MM.1S (cell line): ENCODE measurements around the gene TDO2.

Experiments used
- DNase-seq: peaks from one replicate; pipeline ENCODE4 v3.0.0-alpha.2; 2015
- H2AFZ ChIP-seq: fragments of 300-600 bp; sonication (generic); 2 replicates; pipeline ENCODE4 v1.6.0; 2016; ENCODE audit warnings: antibody characterized with exemption, low read length
- H3F3A ChIP-seq: fragments of 300-600 bp; sonication (generic); 2 replicates; pipeline ENCODE4 v1.6.1; 2016; ENCODE audit warnings: mild to moderate bottlenecking, antibody characterized with exemption, low read length, moderate library complexity, mixed read lengths; ENCODE audit not compliant: insufficient read depth
- H3K27ac ChIP-seq: fragments of 300-600 bp; sonication (generic); 2 replicates; pipeline ENCODE4 v1.5.1; 2016; ENCODE audit warnings: mild to moderate bottlenecking, low read length
- H3K27me3 ChIP-seq: fragments of 300-600 bp; sonication (generic); replicated peaks from 2 replicates; pipeline ENCODE4 v1.6.0; 2016; ENCODE audit warnings: low read length; ENCODE audit not compliant: insufficient read depth
- H3K36me3 ChIP-seq: fragments of 300-600 bp; sonication (generic); replicated peaks from 2 replicates; pipeline ENCODE4 v1.6.1; 2016; ENCODE audit warnings: mild to moderate bottlenecking, low read length, mixed read lengths; ENCODE audit not compliant: insufficient read depth
- H3K4me1 ChIP-seq: fragments of 300-600 bp; sonication (generic); 2 replicates; pipeline ENCODE4 v1.6.1; 2016; ENCODE audit warnings: low read length, mixed read lengths
- H3K4me2 ChIP-seq: fragments of 300-600 bp; sonication (generic); 2 replicates; pipeline ENCODE4 v1.6.0; 2016; ENCODE audit warnings: low read depth, low read length
- H3K4me3 ChIP-seq: fragments of 300-600 bp; sonication (generic); 2 replicates; pipeline ENCODE4 v1.5.1; 2016; ENCODE audit warnings: low read length, mixed read lengths
- H3K79me2 ChIP-seq: fragments of 300-600 bp; sonication (generic); 2 replicates; pipeline ENCODE4 v1.6.1; 2016; ENCODE audit warnings: mixed run types, low read length, mixed read lengths
- H3K9ac ChIP-seq: fragments of 300-600 bp; sonication (generic); 2 replicates; pipeline ENCODE4 v1.6.1; 2016; ENCODE audit warnings: low read length, mixed read lengths
- H3K9me2 ChIP-seq: fragments of 300-600 bp; sonication (generic); replicated peaks from 2 replicates; pipeline ENCODE4 v1.6.1; 2016; ENCODE audit warnings: mild to moderate bottlenecking, low read length, mixed read lengths; ENCODE audit not compliant: insufficient read depth
- H3K9me3 ChIP-seq: fragments of 300-600 bp; sonication (generic); replicated peaks from 2 replicates; pipeline ENCODE4 v1.6.1; 2016; ENCODE audit warnings: mild to moderate bottlenecking, low read length, mixed read lengths; ENCODE audit not compliant: insufficient read depth
- H4K20me1 ChIP-seq: fragments of 300-600 bp; sonication (generic); 2 replicates; pipeline ENCODE4 v1.6.1; 2016; ENCODE audit warnings: mild to moderate bottlenecking, low read length, moderate library complexity, mixed read lengths; ENCODE audit not compliant: insufficient read depth
- EZH2 ChIP-seq: fragments of 300-600 bp; sonication (generic); optimal IDR thresholded peaks from 2 replicates; pipeline ENCODE3; 2017; ENCODE audit warnings: low read depth, mild to moderate bottlenecking, antibody characterized with exemption, low read length, mixed read lengths
- EZH2phosphoT487 ChIP-seq: fragments of 300-600 bp; sonication (generic); IDR thresholded peaks from 2 replicates; pipeline ENCODE4 v1.6.1; 2018; ENCODE audit warnings: antibody characterized with exemption, low read length
- TF ChIP-seq, protein P1 (sequence below): fragments of 300-600 bp; sonication (generic); IDR thresholded peaks from 2 replicates; pipeline ENCODE4 v1.5.1; 2016; ENCODE audit warnings: antibody characterized with exemption, low read length, mixed read lengths

The TDO2 gene

DNA sequence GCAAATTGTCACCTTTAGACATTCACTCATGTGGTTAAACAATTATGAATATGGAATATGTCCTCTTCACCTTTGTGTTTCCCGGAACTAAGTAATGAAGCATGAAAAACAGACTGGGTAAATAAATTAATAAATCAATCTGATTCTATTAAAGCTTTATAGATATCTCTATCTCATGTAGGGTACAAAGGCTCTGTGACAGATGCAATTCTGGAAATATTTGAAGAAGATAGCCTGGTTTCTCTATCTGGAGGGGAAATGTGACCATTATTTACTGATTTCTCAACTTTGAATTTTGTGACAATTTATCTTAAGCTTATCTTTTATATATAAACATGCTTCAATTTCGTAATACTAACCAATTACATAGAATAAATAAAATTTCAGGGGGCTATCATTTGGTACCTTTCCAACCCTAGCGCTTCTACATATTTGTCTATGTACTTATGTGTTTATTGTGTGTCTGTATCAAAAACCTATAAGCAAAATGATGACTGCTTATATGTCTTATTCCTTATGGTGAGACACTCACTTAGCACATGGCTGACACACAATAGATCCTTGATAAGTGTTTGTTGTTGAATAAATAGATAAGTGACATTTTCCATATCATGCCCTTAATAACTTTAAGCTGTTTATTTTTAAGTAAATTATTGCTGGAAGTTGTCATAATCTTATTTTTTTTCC is 40.3 kb downstream of the TDO2 start:
- H3K4me3 ChIP-seq, result no peak overlapping the region
- H3K9me2 ChIP-seq, result no peaks in the 10 kb centered on the region
- DNase-seq, result no peak
- TF ChIP-seq, protein P1, sequence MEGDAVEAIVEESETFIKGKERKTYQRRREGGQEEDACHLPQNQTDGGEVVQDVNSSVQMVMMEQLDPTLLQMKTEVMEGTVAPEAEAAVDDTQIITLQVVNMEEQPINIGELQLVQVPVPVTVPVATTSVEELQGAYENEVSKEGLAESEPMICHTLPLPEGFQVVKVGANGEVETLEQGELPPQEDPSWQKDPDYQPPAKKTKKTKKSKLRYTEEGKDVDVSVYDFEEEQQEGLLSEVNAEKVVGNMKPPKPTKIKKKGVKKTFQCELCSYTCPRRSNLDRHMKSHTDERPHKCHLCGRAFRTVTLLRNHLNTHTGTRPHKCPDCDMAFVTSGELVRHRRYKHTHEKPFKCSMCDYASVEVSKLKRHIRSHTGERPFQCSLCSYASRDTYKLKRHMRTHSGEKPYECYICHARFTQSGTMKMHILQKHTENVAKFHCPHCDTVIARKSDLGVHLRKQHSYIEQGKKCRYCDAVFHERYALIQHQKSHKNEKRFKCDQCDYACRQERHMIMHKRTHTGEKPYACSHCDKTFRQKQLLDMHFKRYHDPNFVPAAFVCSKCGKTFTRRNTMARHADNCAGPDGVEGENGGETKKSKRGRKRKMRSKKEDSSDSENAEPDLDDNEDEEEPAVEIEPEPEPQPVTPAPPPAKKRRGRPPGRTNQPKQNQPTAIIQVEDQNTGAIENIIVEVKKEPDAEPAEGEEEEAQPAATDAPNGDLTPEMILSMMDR, result no peak
- TF ChIP-seq EZH2phosphoT487 (no peak), EZH2 (no peak)
- no peak overlapping the region for H3K27ac ChIP-seq
- H4K20me1 ChIP-seq, result no peaks in the 10 kb centered on the region
- no peaks in the 10 kb centered on the region for H3K9me3 ChIP-seq
- H2AFZ ChIP-seq, result no peak overlapping the region
- no peaks in the 10 kb centered on the region for H3K27me3 ChIP-seq
- no peaks in the 10 kb centered on the region for H3K4me1 ChIP-seq
- H3K9ac ChIP-seq, result no peak overlapping the region
- H3K4me2 ChIP-seq, result no peak overlapping the region
- H3K36me3 ChIP-seq, result no peaks in the 10 kb centered on the region
- no peaks in the 10 kb centered on the region for H3F3A ChIP-seq
- H3K79me2 ChIP-seq, result no peaks in the 10 kb centered on the region

DNA sequence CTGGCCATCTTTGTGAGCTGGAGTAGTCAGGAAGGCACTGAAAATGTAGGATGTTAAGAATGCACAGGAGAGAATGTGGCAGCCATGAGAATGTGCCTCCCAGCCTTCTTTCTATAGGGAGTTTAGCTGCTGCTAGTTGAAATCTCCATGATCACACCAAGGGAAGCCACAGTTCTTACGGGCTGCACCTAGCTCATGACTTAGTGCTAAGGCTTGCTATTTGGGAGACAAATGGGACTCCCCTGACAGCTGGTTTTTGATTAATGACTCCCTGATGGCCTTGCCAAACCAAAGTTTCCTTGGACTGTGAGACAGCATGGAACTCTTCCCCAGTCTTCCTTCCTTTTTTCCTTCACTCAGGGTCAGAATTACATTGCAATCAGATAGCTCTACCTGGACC is 41.0 kb downstream of the TDO2 start:
- Histone ChIP-seq H3K27ac (no peak overlapping the region), H3K4me1 (no peaks in the 10 kb centered on the region), H3K36me3 (no peaks in the 10 kb centered on the region), H3K79me2 (no peaks in the 10 kb centered on the region), H3K9me2 (no peaks in the 10 kb centered on the region), H3F3A (no peaks in the 10 kb centered on the region), H3K4me2 (no peak overlapping the region), H2AFZ (no peak overlapping the region), H3K9ac (no peak overlapping the region), H3K9me3 (no peaks in the 10 kb centered on the region), H4K20me1 (no peaks in the 10 kb centered on the region), H3K27me3 (no peaks in the 10 kb centered on the region), H3K4me3 (no peak overlapping the region)
- DNase-seq, result no peak
- TF ChIP-seq, protein P1, result no peak
- TF ChIP-seq EZH2phosphoT487, result no peak
- no peak for TF ChIP-seq EZH2

DNA sequence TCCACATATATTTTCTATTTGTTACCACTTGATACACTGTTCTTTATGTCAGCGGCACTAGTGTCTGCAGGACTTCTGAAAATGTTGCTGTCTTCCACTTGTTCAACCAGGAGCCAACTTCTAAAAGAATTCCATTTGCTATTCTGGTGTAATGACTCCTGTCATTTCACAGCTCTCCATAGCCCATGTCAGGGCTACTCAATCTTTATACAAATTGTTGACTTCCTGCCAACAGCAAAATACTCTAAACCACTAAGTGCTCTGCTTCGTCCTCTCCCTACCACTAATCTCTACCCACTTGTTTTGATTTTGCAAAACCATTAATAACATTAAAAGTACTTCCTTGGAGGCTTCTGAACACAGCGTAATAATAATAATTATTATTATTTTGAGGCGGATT is 43.0 kb downstream of the TDO2 start:
- TF ChIP-seq, protein P1, result no peak
- TF ChIP-seq EZH2phosphoT487 (no peak), EZH2 (no peak)
- Histone ChIP-seq H3K9ac (no peak overlapping the region), H3K27me3 (no peaks in the 10 kb centered on the region), H3K4me1 (no peaks in the 10 kb centered on the region), H2AFZ (no peak overlapping the region), H3K27ac (no peak overlapping the region), H3F3A (no peaks in the 10 kb centered on the region), H3K4me2 (no peak overlapping the region), H3K79me2 (no peaks in the 10 kb centered on the region), H3K4me3 (no peak overlapping the region), H3K9me2 (no peaks in the 10 kb centered on the region), H3K36me3 (no peaks in the 10 kb centered on the region), H3K9me3 (no peaks in the 10 kb centered on the region), H4K20me1 (no peaks in the 10 kb centered on the region)
- no peak for DNase-seq
